T-helper 2 cell treated with Interferon-gamma antibody and Interleukin-4, amounts not matched to agents 100 ng/mL and 5 ng/mL, for 36 hours (primary cell): ENCODE measurements around the gene XRCC5. TPM values are rescaled to one million over a fixed set of nuclear protein-coding genes. Genes with fewer than 3 reads are reported as not detected.
"Not testable (repeated sequence)": the region's sequence is repeated elsewhere in the genome, so short reads cannot be mapped to it uniquely, and the experiment has no call there.

Experiments
- intact Hi-C: fragments of 100-400 bp; cut with micrococcal nuclease; formaldehyde crosslinking; loops from one replicate; pipeline ENCODE4 v1.15.1; 2023
- total RNA-seq: library from RNA; stranded (reverse); gene quantifications from 2 replicates; pipeline ENCODE4 v1.2.3, GENCODE V29; 2022

Gene XRCC5
- total RNA-seq, 1 donor from 2014 or later, result 438 TPM

DNA sequence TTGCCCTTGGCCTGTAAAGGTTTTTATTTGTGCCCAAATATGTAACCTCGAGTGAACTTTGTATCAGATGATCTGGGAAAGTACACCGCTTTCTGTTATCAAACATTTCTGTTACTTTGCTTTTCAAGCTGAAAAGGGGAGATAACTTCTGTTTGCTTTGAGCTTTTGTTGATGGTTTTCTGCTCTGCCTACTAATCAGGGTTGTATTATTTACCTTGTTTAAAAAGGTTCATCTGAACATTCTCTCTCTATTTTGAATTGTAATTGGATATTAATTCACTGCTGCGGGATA is 79.4 kb downstream of the XRCC5 start:
- intact Hi-C loops, result no loop called here

DNA sequence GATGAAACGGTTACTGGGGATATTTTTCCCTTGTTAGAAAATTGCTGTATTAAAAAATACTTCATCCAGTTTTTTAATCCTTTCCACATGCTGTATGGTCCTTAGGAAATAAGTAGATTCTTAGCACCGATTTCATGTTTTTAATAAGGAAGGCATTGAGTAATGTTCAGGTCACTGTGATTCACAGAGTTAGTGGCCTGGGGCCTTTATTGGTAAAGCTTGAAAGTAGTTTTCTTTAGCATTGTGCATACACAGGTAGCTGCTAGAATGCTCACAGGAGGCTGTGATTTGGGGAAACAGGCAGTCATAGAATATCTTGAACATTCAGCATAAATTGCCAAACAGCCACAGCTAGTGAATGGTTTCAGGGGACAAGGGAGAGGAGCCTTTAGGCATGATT is 79.8 kb downstream of the XRCC5 start:
- intact Hi-C loops, result no loop called here

DNA sequence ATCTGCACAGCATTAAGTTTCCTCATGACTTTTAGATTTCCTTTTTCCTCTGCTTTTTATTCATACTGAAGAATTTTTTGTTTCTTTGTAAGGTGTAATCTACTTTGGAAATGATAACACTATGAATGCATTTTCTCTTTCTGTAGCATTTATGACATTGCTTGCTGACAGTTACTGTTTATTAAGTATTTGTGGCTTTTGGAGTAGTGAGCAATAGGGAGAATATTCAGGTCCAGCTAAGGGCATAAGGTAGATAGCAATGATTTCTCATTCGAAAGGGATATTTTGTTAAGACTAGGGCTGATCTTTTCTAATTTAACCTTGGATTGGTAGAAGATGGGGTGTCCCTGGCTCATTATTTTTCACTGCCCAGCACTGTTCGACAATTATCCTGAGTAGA is 80.3 kb downstream of the XRCC5 start:
- intact Hi-C loops, result no loop called here

DNA sequence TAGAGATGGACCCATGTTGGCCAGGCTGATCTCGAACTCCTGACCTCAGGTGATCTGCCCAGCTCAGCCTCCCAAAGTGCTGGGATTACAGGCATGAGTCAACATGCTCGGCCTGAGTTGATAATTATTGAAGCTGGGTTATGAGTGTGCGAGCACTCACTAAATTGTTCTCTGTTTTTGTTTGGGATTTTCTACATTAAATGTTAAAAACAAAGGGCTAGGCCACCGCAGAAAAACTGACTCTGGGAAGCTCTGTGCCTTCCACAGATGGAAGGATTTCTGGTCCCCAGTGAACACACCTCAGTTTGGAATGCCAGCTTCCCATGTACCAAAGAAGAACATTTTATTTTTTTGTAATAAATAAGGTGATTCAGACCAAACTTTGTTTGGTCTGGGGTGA is 83.0 kb downstream of the XRCC5 start:
- intact Hi-C loops, result no loop called here

GRCh38 chr2:216192931-216193330 is 83.8 kb downstream of the XRCC5 start:
- intact Hi-C loops, result no loop called here

GRCh38 chr2:216194013-216194412 is 84.9 kb downstream of the XRCC5 start:
- intact Hi-C loops, result no loop called here

DNA sequence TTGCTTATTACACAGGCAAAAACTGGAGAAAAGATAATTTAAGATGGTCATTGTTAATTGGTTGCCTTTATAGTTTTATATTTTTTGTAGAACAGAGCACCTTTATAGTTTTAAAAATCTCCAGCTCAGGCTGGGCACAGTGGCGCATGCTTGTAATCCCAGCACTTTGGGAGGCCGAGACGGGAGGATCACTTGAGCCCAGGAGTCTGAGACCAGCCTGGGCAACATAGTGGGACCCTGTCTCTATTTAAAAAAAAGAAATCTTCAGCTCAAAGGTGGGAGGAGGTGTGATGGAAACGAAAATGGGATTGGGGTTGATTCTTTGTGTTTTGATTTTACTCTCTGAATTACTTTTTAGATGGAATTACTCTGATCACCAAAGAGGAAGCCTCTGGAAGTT is 85.4 kb downstream of the XRCC5 start:
- intact Hi-C loops, result no loop called here

DNA sequence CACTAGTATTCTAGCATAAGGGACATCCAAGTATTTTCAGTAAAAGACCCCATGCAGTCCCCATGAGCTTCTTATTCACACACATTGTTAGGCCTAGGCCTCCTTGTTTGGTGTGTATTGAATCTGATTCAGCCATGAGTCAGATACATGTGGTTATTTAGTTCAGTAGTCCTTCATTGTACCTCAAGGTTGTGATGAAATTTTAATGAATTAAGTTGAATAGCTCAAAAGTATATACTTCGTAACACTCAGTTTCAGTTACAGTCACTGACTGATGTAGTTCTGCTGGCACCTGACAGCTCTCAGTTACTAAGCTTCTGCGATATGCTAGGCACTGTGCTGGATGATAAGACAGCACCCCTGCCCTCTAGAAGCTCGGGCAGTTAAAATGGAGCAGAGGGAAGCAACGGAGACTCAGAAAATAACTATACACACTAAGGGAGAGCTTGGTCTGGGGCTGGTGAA is 86.4 kb downstream of the XRCC5 start:
- intact Hi-C loops, result no loop called here

GRCh38 chr2:216201692-216202306 is 92.7 kb downstream of the XRCC5 start:
- intact Hi-C loops, result no loop called here

DNA sequence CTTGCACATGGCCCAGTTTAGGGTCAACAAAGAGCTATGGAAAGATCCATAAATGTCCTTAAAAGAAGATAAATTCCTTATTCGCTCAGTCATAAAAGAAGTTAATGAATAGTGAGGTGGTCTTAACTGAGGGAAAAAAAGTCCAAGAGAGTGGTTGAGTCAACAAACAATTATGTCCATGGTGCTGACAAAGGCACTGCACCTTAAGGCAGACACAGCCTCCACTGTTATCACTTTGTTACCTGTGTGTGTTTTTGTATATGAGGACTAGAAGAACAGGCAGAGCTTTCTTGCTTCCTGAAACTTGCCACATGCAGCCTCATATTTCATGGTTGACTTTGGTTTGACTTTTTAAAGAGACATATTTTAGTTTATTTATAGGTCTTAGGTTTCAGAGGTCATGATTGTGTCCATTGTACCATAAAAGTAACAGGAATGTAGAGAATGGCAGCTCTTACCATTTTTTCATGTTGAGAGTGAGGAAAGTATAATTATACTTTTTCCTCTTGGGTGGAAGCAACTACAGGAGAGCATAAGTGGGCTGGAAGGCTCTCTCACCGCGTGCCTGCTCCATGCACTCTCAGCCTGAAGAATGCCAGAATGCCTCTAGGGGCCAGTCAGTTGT is 93.6 kb downstream of the XRCC5 start:
- intact Hi-C loops, result no loop called here

DNA sequence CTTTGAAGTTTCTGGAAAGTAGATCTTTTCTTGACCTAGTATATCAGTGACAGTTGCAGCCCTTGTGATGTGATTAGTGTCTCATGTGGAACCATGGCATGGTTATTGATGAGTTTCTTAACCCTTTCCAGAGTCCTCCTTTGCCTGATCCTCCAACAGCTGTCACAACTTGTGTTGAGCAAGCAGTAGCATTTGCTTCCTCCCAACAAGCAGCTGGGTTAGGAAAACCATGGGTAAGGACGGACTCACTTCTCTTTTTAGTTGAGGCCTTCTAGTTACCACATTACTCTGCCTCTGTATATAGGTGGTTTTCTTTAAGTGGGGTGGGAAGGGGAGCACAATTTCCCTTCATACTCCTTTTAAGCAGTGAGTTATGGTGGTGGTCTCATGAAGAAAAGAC is 96.3 kb downstream of the XRCC5 start:
- intact Hi-C loops, result no loop called here

DNA sequence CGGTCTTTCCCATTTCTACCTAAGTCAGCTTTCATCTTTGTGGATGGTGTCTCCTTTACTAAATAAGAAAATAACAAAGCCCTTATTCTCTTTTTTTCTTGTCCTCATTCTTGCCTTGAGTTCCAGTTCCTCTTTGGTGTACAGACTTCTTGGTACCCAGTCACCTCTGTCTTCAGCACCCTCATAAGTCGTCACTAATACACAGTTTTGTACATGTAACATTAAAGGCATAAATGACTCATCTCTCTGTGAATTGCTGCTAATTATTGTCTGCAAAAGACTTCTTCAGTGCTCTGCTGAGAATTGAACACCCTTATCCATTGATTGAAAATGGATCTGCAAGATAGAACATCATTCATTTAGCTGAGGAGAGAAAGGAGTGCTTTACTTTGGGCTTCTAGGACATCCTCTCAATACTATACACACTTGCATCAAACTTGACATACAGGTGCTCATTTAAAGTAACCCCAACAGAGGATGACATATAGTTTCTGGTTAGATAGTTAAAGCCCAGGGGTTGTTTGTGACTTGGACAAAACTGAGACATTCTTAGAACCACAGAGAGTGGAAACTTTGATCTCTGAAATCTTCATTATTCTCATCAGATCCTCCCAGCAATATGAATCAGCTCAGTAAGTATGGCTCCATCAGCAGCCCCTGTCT is 97.0 kb downstream of the XRCC5 start:
- intact Hi-C loops, result no loop called here

GRCh38 chr2:216206821-216207220 is 97.7 kb downstream of the XRCC5 start:
- intact Hi-C loops, result no loop called here

DNA sequence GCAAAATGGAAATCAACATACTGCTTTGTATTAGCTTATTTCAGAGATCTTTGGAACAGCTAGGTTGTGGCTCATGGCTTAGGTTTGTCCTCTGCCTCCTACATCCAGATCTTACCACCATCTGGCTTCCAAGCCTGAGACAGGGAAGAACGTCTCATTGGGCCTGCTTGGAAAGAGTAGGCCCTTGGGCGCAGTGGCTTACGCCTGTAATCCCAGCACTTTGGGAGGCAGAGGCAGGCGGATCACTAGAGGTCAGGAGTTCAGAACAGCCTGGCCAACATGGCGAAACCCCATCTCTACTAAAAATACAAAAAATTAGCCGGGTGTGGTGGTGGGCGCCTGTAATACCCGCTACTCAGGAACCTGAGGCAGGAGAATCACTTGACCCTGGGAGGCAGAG is 99.5 kb downstream of the XRCC5 start:
- intact Hi-C loops, result not testable (repeated sequence)

DNA sequence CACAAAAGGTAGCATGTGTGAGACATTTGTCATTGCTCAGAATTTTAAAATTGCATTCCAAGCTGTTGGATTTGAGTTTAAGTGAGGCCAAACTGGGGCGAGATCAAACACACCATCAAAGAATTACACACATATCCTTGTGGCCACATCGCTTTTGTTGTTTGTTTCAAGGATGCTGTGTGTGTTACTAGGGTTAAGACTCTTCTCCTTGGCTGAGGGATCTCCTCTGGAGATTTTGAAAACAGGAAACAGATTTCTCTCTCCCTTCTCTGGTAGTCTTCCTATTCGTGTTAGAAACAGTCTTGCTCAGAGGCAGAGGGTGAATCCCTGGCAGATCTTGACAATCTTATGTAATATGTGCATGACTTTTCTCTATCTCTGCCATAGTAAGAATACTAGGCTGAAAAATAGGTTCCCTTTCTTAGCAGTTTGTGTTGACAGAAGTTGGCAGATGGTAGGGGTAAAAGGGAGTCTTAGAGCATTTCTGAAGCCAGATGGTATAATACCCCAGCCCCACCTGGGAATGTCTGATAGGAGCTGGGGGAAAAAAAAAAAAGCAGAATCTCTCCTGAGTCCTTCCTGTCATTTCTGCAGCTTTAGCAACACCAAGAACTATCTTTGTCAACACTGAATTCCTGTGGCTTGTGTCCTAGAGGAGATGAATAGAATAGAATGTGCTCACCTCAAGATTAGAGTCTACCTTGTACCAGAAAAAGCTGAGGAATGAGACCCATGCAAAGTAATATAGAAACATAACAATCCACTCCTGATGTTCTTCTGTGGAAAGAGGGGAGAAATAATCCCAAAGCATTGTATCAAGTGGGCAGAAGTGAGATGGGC is 101.8 kb downstream of the XRCC5 start:
- intact Hi-C loops, result no loop called here

- intact Hi-C loops, result no loop called here
Observed at GRCh38 chr2:216211614-216212145, 102.5 kb downstream of the XRCC5 start.

- intact Hi-C loops, result no loop called here
Observed at GRCh38 chr2:216214768-216215167, 105.6 kb downstream of the XRCC5 start.

DNA sequence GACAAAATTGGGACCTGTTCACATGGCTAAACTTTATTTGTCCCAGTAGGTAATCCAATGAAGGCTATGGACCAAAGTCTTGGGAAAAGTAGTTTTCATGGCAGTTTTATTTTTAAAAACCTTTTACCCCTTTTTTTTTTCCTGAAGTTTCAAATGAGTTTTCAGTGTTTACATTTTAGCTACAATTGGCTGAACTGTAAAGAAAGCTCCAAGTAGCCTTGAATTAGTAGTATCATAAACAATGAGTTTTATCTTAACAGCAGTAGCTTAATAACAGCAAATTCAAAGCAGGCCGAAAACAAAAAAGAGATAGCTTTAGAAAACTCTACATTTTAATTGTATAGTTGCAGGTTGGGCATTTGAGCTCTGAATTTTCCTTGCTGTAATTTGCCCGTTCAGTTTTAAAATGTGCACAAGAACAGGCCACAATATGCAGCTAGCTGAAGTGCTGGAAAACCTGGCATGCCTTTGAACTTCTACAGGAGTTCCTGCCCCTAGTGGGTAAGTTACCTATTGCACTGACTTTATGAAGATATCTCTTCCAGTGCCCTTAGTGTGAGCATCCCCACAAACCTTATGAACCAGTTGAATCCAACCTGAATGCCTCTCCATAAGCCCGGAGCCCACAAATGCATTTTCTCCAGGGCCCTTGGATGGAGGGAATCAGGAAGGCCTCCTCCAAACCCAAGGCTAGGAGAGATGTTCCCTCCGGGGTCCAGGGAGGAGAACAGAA is 106.7 kb downstream of the XRCC5 start:
- intact Hi-C loops, result loop anchor here (2.0 kb wide), 1 partner anchor 137 kb away; no protein-coding TSS in a partner anchor

GRCh38 chr2:216216951-216217903 is 108.1 kb downstream of the XRCC5 start:
- intact Hi-C loops, result loop anchor here (2.0 kb wide), 1 partner anchor 136 kb away; no protein-coding TSS in a partner anchor

DNA sequence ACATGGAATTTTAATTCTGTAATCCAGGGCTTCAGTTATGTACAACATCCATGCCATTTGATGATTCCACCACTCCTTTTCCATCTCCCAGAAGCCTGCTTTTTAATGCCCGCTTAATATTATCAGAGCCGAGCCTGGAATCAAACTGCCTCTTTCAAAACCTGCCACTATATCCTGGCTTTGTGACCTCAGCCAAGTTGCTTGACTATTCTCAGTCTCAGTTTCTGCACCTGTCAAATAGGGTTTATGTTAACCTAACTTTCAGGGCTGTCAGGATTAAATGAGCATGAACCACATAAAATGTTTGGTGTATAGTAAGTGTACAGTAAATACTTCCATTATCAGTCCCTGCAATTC is 108.7 kb downstream of the XRCC5 start:
- intact Hi-C loops, result loop anchor here (2.0 kb wide), 1 partner anchor 135 kb away; no protein-coding TSS in a partner anchor
